Osteocyte (in vitro differentiated cells): ENCODE results near the gene SPRYD4. TPM values are rescaled to one million over a fixed set of nuclear protein-coding genes. Genes with fewer than 3 reads are reported as not detected.
A peak's percentile ranks its signal among the peaks of the same experiment; 100 is the strongest.

Source experiments
- DNase-seq: peaks from one replicate; pipeline ENCODE4 v3.0.0; 2021; ENCODE audit warnings: mixed read lengths; ENCODE audit not compliant: unreplicated experiment; ENCODE audit errors: extremely low spot score
- H3K27ac Mint-ChIP-seq: one replicate; pipeline ENCODE4 v1.8.0; 2021; ENCODE audit warnings: mild to moderate bottlenecking, mixed read lengths; ENCODE audit not compliant: unreplicated experiment
- H3K27me3 Mint-ChIP-seq: one replicate; pipeline ENCODE4 v1.8.0; 2021; ENCODE audit warnings: mixed read lengths; ENCODE audit not compliant: unreplicated experiment
- H3K36me3 Mint-ChIP-seq: one replicate; pipeline ENCODE4 v1.8.0; 2021; ENCODE audit warnings: mixed read lengths; ENCODE audit not compliant: unreplicated experiment
- H3K4me1 Mint-ChIP-seq: one replicate; pipeline ENCODE4 v1.8.0; 2021; ENCODE audit warnings: mixed read lengths; ENCODE audit not compliant: unreplicated experiment
- H3K4me3 Mint-ChIP-seq: one replicate; pipeline ENCODE4 v1.8.0; 2021; ENCODE audit warnings: mild to moderate bottlenecking, moderate library complexity, mixed read lengths; ENCODE audit not compliant: unreplicated experiment
- H3K9me3 Mint-ChIP-seq: one replicate; pipeline ENCODE4 v1.8.0; 2021; ENCODE audit warnings: mixed read lengths; ENCODE audit not compliant: unreplicated experiment
- total RNA-seq: library from RNA; stranded (reverse); gene quantifications from 2 replicates; pipeline ENCODE4 v1.2.1, GENCODE V29; 2021
- TF ChIP-seq, protein P1 (sequence below): fragments of 200-600 bp; sonication (generic); IDR thresholded peaks from 2 replicates; pipeline ENCODE4 v1.5.0; 2021; ENCODE audit warnings: antibody characterized with exemption, mild to moderate bottlenecking, moderate library complexity

Gene SPRYD4
- total RNA-seq, 1 donor from 2014 or later, result 2.7 TPM

DNA sequence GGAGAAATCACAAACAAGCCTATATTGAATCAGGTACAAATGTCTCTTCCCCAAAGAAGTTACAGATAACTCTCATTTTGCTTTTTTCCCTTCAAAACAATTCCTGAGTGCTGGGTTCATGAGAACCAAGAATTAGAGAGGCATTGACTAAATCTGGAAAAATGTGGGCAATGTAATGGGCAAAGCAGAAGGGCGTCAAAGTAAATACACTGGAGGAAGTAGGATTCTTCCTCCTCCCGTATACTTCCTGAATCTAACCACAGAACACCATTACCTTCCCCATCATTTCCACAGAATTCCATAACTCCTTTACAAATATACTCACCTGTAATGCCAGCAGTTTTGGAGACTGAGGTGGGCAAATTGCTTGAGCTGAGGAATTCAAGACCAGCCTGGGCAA is 50.2 kb downstream of the SPRYD4 start:
- Mint-ChIP-seq H3K4me1 (peaks cover 42% of the 10 kb centered on the region), H3K27me3 (peaks cover under 1% of the 10 kb centered on the region), H3K4me3 (no peak overlapping the region), H3K27ac (peak overlapping the region; percentile 56), H3K9me3 (no peaks in the 10 kb centered on the region), H3K36me3 (no peaks in the 10 kb centered on the region)
- DNase-seq, result no peak
- TF ChIP-seq, protein P1, sequence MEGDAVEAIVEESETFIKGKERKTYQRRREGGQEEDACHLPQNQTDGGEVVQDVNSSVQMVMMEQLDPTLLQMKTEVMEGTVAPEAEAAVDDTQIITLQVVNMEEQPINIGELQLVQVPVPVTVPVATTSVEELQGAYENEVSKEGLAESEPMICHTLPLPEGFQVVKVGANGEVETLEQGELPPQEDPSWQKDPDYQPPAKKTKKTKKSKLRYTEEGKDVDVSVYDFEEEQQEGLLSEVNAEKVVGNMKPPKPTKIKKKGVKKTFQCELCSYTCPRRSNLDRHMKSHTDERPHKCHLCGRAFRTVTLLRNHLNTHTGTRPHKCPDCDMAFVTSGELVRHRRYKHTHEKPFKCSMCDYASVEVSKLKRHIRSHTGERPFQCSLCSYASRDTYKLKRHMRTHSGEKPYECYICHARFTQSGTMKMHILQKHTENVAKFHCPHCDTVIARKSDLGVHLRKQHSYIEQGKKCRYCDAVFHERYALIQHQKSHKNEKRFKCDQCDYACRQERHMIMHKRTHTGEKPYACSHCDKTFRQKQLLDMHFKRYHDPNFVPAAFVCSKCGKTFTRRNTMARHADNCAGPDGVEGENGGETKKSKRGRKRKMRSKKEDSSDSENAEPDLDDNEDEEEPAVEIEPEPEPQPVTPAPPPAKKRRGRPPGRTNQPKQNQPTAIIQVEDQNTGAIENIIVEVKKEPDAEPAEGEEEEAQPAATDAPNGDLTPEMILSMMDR, result no peak

DNA sequence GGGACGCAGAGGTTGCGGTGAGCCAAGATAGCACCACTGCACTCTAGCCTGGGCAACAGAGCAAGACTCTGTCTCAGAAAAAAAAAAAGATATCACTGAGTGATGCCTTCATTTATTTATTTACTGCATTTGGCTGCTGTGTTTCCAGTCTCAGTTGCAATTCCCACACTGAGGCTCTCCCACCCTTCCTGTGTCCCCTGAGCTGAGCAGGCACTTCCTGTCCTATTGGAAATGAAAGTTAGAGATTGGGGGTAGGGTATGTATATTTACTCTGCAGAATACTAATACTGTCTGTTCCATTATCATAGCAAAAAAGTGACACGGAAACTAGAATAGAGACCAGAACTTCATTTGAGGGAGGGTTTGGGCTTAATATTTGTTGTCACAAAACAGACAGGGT is 51.7 kb downstream of the SPRYD4 start:
- H3K9me3 Mint-ChIP-seq, result no peaks in the 10 kb centered on the region
- peak overlapping the region; percentile 89 for H3K27ac Mint-ChIP-seq
- no peaks in the 10 kb centered on the region for H3K27me3 Mint-ChIP-seq
- TF ChIP-seq, protein P1, result no peak
- H3K36me3 Mint-ChIP-seq, result no peaks in the 10 kb centered on the region
- no peak for DNase-seq
- peaks cover 55% of the 10 kb centered on the region for H3K4me1 Mint-ChIP-seq
- H3K4me3 Mint-ChIP-seq, result no peak overlapping the region

- H3K27ac Mint-ChIP-seq, result peak overlapping the region; percentile 89
- no peak for DNase-seq
- H3K4me1 Mint-ChIP-seq, result peaks cover 55% of the 10 kb centered on the region
- no peaks in the 10 kb centered on the region for H3K36me3 Mint-ChIP-seq
- H3K27me3 Mint-ChIP-seq, result no peaks in the 10 kb centered on the region
- TF ChIP-seq, protein P1, result no peak
- H3K4me3 Mint-ChIP-seq, result peak overlapping the region; percentile 64
- H3K9me3 Mint-ChIP-seq, result no peaks in the 10 kb centered on the region
Measured at GRCh38 chr12:56520506-56520905, 52.1 kb downstream of the SPRYD4 start.

- TF ChIP-seq, protein P1, result no peak
- peak overlapping the region; percentile 83 for H3K4me3 Mint-ChIP-seq
- H3K36me3 Mint-ChIP-seq, result no peaks in the 10 kb centered on the region
- no peaks in the 10 kb centered on the region for H3K27me3 Mint-ChIP-seq
- peak overlapping the region; percentile 89 for H3K27ac Mint-ChIP-seq
- no peak for DNase-seq
- peaks cover 55% of the 10 kb centered on the region for H3K4me1 Mint-ChIP-seq
- no peaks in the 10 kb centered on the region for H3K9me3 Mint-ChIP-seq
Measured at GRCh38 chr12:56521209-56521589, 52.8 kb downstream of the SPRYD4 start.

GRCh38 chr12:56521590-56522371 is 53.4 kb downstream of the SPRYD4 start, which contains the start of gene RBMS2:
Gene RBMS2, plus strand, starts transcription at chr12:56521820. Its CDS starts 204 bp downstream, at chr12:56522024.
- Mint-ChIP-seq H3K4me3 (peak within 1 kb of the TSS; percentile 83), H3K4me1 (peaks cover 61% of the 10 kb centered on the region), H3K36me3 (no peaks in the 10 kb centered on the region), H3K27me3 (no peaks in the 10 kb centered on the region), H3K27ac (peak within 1 kb of the TSS; percentile 89), H3K9me3 (no peaks in the 10 kb centered on the region)
- TF ChIP-seq, protein P1, result no peak
- peak; percentile 88 for DNase-seq
